ENCODE measurements around the gene RPS23. TPM values are rescaled to one million over a fixed set of nuclear protein-coding genes. Genes with fewer than 3 reads are reported as not detected.

Gene RPS23
- total RNA-seq, 1 experiment from 2014 or later: 2,589 TPM

GRCh38 chr5:82274343-82275211, 3.6 kb downstream of the RPS23 start:
- peak; percentile 79 for DNase-seq (ENCODE audit: low spot score)
- POLR2A ChIA-PET: interaction anchor here (1.6 kb wide), 1 partner anchor 19 kb away, joined by 7 read pairs; no protein-coding TSS in a partner anchor
- peak overlapping the region; percentile 94 for H3K27ac Mint-ChIP-seq
- TF ChIP-seq CTCF (IDR thresholded peaks at IDR 0.05) (no peak), ZNF138 (CRISPR knock-in tag; conservative IDR thresholded peaks at IDR 0.05) (peak; percentile 55; the same call in 1 of the 2 replicates), NFE2L1 (CRISPR knock-in tag; IDR thresholded peaks at IDR 0.05) (0 out of 2 replicates have a peak, but pooled peaks have one; percentile 10), OVOL2 (CRISPR knock-in tag; IDR thresholded peaks at IDR 0.05; ENCODE audit: borderline replicate concordance) (no peak), ETV6 (CRISPR knock-in tag; IDR thresholded peaks at IDR 0.05) (peak; percentile 92; the same call in 1 of the 2 replicates), ARID4B (CRISPR knock-in tag; IDR thresholded peaks at IDR 0.05; ENCODE audit: borderline replicate concordance) (no peak), EMX1 (CRISPR knock-in tag; IDR thresholded peaks at IDR 0.05) (peak; percentile 95), SP1 (CRISPR knock-in tag; conservative IDR thresholded peaks at IDR 0.05) (peak; percentile 57; the same call in 1 of the 2 replicates), ERG (CRISPR knock-in tag; IDR thresholded peaks at IDR 0.05) (peak; percentile 92), HMGA2 (CRISPR knock-in tag; IDR thresholded peaks at IDR 0.05) (no peak), IRF1 (CRISPR knock-in tag; IDR thresholded peaks at IDR 0.05) (peak; percentile 23; the same call in 1 of the 2 replicates), AFF4 (CRISPR knock-in tag; IDR thresholded peaks at IDR 0.05; ENCODE audit: borderline replicate concordance) (0 out of 2 replicates have a peak, but pooled peaks have one; percentile 92), ZNF416 (CRISPR knock-in tag; IDR thresholded peaks at IDR 0.05) (peak; percentile 97), ESRRA (CRISPR knock-in tag; IDR thresholded peaks at IDR 0.05; ENCODE audit: borderline replicate concordance) (0 out of 2 replicates have a peak, but pooled peaks have one; percentile 52), HMGXB4 (CRISPR knock-in tag; IDR thresholded peaks at IDR 0.05) (no peak), TCF7 (CRISPR knock-in tag; IDR thresholded peaks at IDR 0.05; ENCODE audit: low read depth) (no peak), GRHL2 (CRISPR knock-in tag; IDR thresholded peaks at IDR 0.05; ENCODE audit: insufficient replicate concordance, severe bottlenecking) (no peak)

More at GRCh38 chr5:82274343-82275211, 3.6 kb downstream of the RPS23 start:
- H3K27me3 Mint-ChIP-seq (ENCODE audit: low read depth): no peaks in the 10 kb centered on the region
- peak overlapping the region; percentile 47 for H3K4me3 Mint-ChIP-seq
- peaks cover 58% of the 10 kb centered on the region for H3K4me1 Mint-ChIP-seq
- CTCF ChIA-PET: interaction anchor here (0.8 to 1.4 kb wide), 3 partner anchors 16 to 37 kb away, joined by 3 to 5 read pairs (median 4); no protein-coding TSS in a partner anchor
- ATAC-seq: peak; percentile 70
- peaks cover 36% of the 10 kb centered on the region for H3K36me3 Mint-ChIP-seq
- no peaks in the 10 kb centered on the region for H3K9me3 Mint-ChIP-seq

Data from WTC11 (cell line).